GM19023 (cell line): Measurements from ENCODE around the gene DYNLL1.
"Not testable (repeated sequence)": the region's sequence is repeated elsewhere in the genome, so short reads cannot be mapped to it uniquely, and the experiment has no call there.

ENCODE experiments used
- ATAC-seq: cut with Tn5 transposase; IDR thresholded peaks from one replicate; pipeline ENCODE4 v1.9.1; 2021; ENCODE audit warnings: mild to moderate bottlenecking, moderate library complexity; ENCODE audit not compliant: unreplicated experiment

The DYNLL1 gene

DNA sequence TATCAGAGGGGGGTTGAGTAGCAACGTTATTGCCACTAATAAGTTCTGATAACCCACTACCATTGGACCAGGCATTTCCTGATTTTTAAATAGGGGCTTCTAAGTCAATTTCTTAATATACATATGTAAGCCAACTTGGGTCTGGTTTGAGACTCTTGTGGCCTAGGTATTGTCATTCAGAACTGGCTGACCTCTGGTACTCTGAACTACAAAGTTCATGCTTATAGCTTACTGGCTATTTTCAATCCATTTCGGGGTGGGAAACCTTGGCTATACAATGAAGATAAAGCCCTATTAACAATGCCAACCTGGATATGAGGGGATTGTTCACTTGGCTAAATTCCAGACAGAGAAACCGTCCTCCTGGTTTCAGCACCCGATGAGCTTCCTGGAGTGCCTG, 8.7 kb downstream of the DYNLL1 start:
- no peak for ATAC-seq

DNA sequence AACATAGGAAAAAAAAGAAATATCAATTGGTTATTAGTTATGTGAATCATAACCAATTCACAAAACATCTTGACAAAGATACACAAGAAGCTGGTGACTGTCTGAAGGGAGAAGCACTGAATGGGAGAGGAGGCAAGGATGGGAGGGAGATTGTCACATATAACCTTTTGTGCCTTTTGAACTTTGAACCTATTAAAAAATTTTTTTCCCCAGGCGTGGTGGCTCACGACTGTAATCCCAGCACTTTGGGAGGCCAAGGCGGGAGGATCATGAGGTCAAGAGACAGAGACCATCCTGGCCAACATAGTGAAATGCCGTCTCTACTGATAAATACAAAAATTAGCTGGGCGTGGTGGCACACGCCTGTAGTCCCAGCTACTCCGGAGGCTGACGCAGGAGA, 12.6 kb downstream of the DYNLL1 start:
- no peak for ATAC-seq

DNA sequence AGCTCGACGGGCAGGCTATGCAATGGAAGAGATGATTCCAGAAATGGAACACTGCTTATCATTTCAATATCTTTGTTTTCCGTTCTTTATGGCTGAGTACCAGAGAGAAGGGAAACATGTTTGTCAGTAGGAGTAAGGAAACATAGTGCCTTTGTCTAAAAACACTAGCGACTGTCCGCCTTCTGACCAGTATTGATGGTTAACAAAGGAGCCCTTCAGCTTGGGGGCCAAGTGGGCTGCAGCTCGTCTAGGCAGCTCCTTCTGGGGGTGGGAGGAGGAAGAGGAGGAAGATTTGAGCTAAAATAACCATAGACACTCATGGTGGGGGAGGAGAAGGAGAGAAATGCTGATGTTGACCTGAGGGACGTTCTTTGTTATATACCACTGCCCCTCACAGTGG, 18.1 kb downstream of the DYNLL1 start:
- no peak for ATAC-seq

- ATAC-seq: no peak
Observed at GRCh38 chr12:120515496-120515895, 19.6 kb downstream of the DYNLL1 start.

- not testable (repeated sequence) for ATAC-seq
Observed at GRCh38 chr12:120519324-120519723, 23.4 kb downstream of the DYNLL1 start.

- no peak for ATAC-seq
Observed at GRCh38 chr12:120522568-120522967, 26.7 kb downstream of the DYNLL1 start.

- peak; percentile 80 for ATAC-seq
Observed at GRCh38 chr12:120528861-120529525, 33.1 kb downstream of the DYNLL1 start, which contains the start of gene COQ5. Gene COQ5 (minus strand): TSS chr12:120529158. CDS start chr12:120529141, 17 bp downstream.

DNA sequence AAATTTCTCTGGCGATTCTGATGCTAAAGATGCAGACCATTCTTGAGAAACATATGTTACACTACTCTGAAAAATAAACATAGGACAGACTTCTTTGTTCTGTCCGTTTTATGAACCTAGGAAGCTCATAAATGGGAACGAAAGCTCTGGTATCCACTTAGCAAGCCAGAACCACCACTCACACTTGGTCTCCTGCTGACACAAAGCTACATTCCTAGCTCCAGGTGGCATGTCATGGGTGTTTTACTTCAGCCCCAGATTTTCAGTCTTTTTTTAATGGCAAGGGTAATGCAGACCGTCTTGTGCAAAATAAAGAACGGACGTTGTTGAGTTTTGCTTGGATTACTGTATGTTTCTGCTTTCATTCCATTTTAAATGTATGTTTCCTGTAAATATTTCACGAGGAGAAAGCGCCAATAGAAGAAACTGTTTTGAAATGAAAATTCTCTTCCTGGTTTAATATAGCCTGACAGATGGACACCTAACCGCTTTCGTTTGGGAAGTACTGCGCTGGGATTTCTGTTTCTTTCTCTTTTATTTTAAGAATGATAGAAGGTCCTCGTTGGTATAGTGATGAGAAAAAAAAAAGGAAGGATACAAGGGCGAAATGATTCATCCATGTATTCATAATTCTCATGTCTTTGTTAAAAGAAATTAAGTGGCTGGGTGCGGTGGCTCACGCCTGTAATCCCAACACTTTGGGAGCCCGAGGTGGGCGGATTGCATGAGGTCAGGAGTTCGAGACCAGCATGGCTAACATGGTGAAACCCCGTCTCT, 33.9 kb downstream of the DYNLL1 start:
- ATAC-seq: no peak

DNA sequence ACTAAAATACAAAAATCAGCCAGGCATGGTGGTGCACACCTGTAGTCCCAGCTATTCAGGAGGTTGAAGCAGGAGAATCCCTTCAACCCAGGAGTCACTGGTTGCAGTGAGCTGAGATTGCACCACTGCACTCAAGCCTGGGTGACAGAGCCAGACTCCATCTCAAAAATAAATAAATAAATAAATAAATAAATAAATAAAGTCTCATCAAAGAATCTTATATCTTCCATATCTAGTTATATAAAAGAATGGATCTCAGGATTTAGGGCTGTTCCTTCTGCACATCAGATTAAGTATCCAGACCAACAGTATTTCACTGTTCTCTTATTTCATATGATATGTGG, 34.5 kb downstream of the DYNLL1 start:
- not testable (repeated sequence) for ATAC-seq

- ATAC-seq: no peak
Observed at GRCh38 chr12:120532701-120533238, 36.9 kb downstream of the DYNLL1 start.

DNA sequence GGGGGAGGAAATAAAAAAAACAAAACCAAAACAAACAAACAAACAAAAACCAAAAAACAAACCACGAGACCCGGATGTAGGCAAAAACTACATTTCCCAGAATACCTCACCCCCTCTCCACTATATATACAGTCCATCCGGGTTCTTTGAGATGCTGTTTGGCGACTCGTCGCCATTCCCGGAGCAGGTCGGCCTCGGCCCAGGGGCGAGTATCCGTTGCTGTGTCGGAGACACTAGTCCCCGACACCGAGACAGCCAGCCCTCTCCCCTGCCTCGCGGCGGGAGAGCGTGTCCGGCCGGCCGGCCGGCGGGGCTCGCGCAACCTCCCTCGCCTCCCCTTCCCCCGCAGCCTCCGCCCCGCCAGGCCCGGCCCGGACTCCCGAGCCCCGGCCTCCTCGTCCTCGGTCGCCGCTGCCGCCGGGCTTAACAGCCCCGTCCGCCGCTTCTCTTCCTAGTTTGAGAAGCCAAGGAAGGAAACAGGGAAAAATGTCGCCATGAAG, 38.3 kb downstream of the DYNLL1 start, which contains the start of gene RNF10:
Gene RNF10 (plus strand): TSS at position 154 of the 500 bp plus-strand sequence. CDS start 456 bp downstream, outside the sequence.
- ATAC-seq: peak; percentile 64

DNA sequence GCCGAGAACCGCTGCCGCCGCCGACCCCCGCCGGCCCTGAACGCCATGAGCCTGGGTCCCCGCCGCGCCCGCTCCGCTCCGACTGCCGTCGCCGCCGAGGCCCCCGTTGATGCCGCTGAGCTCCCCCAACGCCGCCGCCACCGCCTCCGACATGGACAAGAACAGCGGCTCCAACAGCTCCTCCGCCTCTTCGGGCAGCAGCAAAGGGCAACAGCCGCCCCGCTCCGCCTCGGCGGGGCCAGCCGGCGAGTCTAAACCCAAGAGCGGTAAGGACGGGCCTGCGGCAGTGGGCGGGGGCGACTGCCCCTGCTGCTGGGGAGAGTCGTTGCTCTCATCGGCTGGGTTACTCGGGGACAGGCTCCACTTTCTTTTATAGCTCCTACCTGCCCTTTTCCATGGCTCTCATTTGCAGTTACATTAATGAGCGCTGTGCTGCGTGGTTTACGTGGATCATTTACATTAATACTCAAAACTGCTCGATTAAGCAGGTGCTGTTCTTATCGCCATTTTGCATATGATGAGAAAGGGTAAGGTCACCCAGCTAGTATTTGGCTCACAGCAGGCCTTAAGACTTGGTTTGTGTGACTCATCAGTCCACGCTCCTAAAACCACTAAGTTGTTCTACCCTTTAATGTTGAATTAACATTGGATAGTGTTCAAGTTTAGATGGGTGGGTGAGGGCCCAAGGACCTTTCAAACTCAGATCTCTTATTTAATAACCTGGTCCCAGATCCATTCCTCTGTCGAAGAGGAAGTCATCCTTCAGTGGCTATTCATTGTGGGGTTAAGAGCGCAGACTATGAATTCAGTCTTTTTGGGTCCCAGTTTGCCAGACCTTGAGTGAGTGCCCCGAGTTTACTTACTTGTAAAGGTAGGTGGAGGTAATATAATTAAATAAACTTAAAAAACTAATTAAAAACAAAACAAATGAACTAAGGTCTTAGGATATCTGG, 39.1 kb downstream of the DYNLL1 start:
- ATAC-seq: peak; percentile 47

DNA sequence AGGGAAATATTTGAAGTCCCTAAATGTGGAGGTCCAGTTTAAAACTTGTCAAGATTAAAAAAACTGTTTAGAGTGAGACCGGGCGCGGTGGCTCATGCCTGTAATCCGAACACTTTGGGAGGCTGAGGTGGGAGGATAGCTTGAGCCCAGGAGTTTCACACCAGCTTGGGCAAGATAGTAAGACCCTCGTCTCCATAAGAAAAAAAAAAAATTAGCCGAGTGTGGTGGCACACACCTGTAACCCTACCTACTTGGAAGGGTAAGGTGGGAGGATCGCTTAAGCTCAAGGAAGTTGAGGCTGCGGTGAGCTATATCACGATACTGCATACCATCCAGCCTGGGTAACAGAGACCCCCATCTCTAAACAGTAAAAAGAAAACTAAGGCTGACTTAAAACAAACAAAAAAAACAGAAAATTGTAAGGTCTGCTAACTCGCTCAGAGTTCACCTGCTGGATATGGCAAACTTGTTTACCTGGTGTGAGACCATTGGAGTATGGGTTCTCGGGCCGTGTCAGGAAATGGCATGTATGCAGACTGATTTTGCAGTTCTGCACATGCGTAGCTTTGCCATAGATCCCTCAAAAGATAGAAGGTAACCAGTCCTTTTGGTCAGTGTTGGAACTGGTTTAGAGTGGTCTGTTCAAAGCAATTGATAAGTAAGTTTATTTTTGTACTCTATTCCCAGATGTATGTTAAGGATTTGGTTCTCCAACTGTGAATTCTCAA, 40.3 kb downstream of the DYNLL1 start:
- no peak for ATAC-seq

DNA sequence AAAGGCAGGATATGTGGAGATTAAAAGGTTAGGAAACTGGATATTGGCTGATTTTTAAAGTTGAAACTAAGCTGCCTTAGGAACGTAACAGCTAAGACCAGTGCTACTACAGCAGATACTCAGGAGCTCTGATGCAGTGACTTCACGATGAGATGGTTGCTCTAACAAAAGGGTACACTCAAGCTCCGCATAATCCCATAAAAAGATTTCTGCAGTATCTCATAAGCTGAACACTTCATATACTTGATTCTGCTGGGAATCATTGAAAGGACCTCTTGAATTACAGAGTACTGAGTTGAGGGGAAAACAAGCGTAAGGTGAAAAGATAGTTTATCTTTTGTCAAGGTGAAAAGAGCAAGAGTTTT, 41.9 kb downstream of the DYNLL1 start:
- ATAC-seq: no peak

- ATAC-seq: no peak
Observed at GRCh38 chr12:120538281-120539156, 42.6 kb downstream of the DYNLL1 start.

DNA sequence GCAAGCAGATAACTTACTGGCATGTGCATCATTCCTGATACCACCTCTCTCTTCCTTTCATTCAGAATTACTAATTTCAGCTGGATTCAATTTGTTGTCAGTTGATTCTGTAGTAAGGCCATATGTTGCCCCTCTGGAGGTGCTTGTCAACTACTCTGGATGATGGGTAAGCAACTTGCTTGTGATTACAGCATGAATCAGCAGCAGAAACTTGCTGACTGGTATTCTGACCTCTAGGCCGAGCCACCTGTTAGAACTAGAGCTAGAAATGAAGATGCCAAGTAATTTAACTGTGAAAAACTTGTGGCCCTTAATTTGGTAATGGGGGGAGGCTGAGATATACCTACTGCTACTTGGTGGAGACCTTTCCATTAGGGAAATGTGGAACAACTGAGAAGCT, 43.4 kb downstream of the DYNLL1 start:
- no peak for ATAC-seq

GRCh38 chr12:120540445-120540844, 44.5 kb downstream of the DYNLL1 start:
- no peak for ATAC-seq

GRCh38 chr12:120542166-120542565, 46.3 kb downstream of the DYNLL1 start:
- ATAC-seq: no peak

DNA sequence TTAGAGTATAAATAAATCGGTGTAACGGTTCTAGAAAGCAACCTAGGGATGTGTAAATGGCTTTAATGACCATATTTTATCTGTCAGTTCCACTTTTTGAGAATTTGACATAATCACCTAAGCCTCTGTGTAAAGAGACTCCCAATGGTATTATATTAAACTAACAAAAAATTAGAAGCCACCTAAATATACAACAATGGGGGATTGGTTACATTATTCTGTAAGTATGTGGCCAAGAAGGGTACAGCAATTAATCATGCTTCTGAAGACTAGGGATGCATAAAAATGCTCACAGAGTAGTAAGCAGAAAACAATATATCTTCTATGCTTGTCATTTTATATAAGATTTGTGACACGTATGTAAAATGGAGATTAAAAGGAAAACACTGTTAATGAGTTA, 48.8 kb downstream of the DYNLL1 start:
- ATAC-seq: no peak
